WTC11 (cell line): ENCODE data around the gene SEMA4G. TPM values are rescaled to one million over a fixed set of nuclear protein-coding genes. Genes with fewer than 3 reads are reported as not detected.

Experiments used
- ATAC-seq: fragments of 200-7000 bp; cut with Tn5 transposase; 2 replicates; pipeline ENCODE4 v1.10.0; 2021; ENCODE audit warnings: mild to moderate bottlenecking, moderate library complexity
- CTCF ChIA-PET: fragments of 300-600 bp; sonication (Branson Sonifier 250); formaldehyde crosslinking; loops from one replicate; lab custom pipeline; 2021; ENCODE audit warnings: antibody characterized with exemption; lab: Charles Lee
- POLR2A ChIA-PET: fragments of 350-600 bp; sonication (Branson Sonifier 250); formaldehyde crosslinking; loops from one replicate; lab custom pipeline; 2021; ENCODE audit warnings: antibody characterized with exemption; lab: Charles Lee
- DNase-seq: peaks from one replicate; pipeline ENCODE4 v3.0.0; 2021; ENCODE audit warnings: low spot score
- H3K27ac Mint-ChIP-seq: 2 replicates; pipeline ENCODE4 v1.8.0; 2021; ENCODE audit warnings: mixed read lengths
- H3K27me3 Mint-ChIP-seq: 2 replicates; pipeline ENCODE4 v1.8.0; 2021; ENCODE audit warnings: low read depth, mild to moderate bottlenecking, moderate library complexity, mixed read lengths
- H3K36me3 Mint-ChIP-seq: 2 replicates; pipeline ENCODE4 v1.8.0; 2021; ENCODE audit warnings: mixed read lengths
- H3K4me1 Mint-ChIP-seq: 2 replicates; pipeline ENCODE4 v1.8.0; 2022; ENCODE audit warnings: mixed read lengths
- H3K4me3 Mint-ChIP-seq: 2 replicates; pipeline ENCODE4 v1.8.0; 2021; ENCODE audit warnings: mild to moderate bottlenecking, moderate library complexity, mixed read lengths
- H3K9me3 Mint-ChIP-seq: 2 replicates; pipeline ENCODE4 v1.8.0; 2021; ENCODE audit warnings: mixed read lengths
- CBFB ChIP-seq: sonication (generic); formaldehyde crosslinking; IDR thresholded peaks from 2 replicates; pipeline ENCODE4 v1.8.1; 2022; ENCODE audit warnings: mild to moderate bottlenecking, low read depth, missing genetic modification reagents
- EMX1 ChIP-seq: fragments of 250-450 bp; sonication (Bioruptor Pico); IDR thresholded peaks from 2 replicates; pipeline ENCODE4 v1.8.0; 2021; ENCODE audit warnings: mild to moderate bottlenecking
- FOXK1 ChIP-seq: sonication (generic); formaldehyde crosslinking; IDR thresholded peaks from 2 replicates; pipeline ENCODE4 v1.8.0; 2022; ENCODE audit warnings: mild to moderate bottlenecking, moderate library complexity, missing genetic modification reagents
- MXD4 ChIP-seq: fragments of 250-450 bp; sonication (Bioruptor Pico); IDR thresholded peaks from 2 replicates; pipeline ENCODE4 v1.8.0; 2021; ENCODE audit warnings: mild to moderate bottlenecking, moderate library complexity, borderline replicate concordance
- NFYB ChIP-seq: sonication (generic); formaldehyde crosslinking; conservative IDR thresholded peaks from 2 replicates; pipeline ENCODE4 v1.8.0; 2022; ENCODE audit warnings: low read depth, missing genetic modification reagents
- NR1H2 ChIP-seq: sonication (generic); formaldehyde crosslinking; IDR thresholded peaks from 2 replicates; pipeline ENCODE4 v1.9.0; 2021; ENCODE audit warnings: mild to moderate bottlenecking, moderate library complexity, missing genetic modification reagents
- NR2C2 ChIP-seq: sonication (generic); formaldehyde crosslinking; IDR thresholded peaks from 2 replicates; pipeline ENCODE4 v1.8.0; 2022; ENCODE audit warnings: mild to moderate bottlenecking, missing genetic modification reagents
- PRRX2 ChIP-seq: fragments of 250-450 bp; sonication (Bioruptor Pico); IDR thresholded peaks from 2 replicates; pipeline ENCODE4 v1.8.0; 2021; ENCODE audit warnings: mild to moderate bottlenecking
- RORB ChIP-seq: fragments of 250-450 bp; sonication (Bioruptor Pico); IDR thresholded peaks from 2 replicates; pipeline ENCODE4 v1.9.0; 2021; ENCODE audit warnings: mild to moderate bottlenecking
- SMAD4 ChIP-seq: sonication (generic); formaldehyde crosslinking; IDR thresholded peaks from 2 replicates; pipeline ENCODE4 v1.8.0; 2022; ENCODE audit warnings: mild to moderate bottlenecking, missing genetic modification reagents
- SOX15 ChIP-seq: fragments of 250-450 bp; sonication (Bioruptor Pico); IDR thresholded peaks from 2 replicates; pipeline ENCODE4 v1.9.0; 2021; ENCODE audit warnings: mild to moderate bottlenecking
- TEAD1 ChIP-seq: sonication (generic); formaldehyde crosslinking; IDR thresholded peaks from 2 replicates; pipeline ENCODE4 v1.8.0; 2022; ENCODE audit warnings: mild to moderate bottlenecking, missing genetic modification reagents
- ZNF121 ChIP-seq: sonication (generic); formaldehyde crosslinking; IDR thresholded peaks from 2 replicates; pipeline ENCODE4 v1.8.0; 2023; ENCODE audit warnings: missing genetic modification reagents
- ZNF423 ChIP-seq: fragments of 250-450 bp; sonication (Bioruptor Pico); IDR thresholded peaks from 2 replicates; pipeline ENCODE4 v2.1.2; 2022; ENCODE audit warnings: mild to moderate bottlenecking, moderate library complexity
- total RNA-seq: library from RNA; stranded (reverse); gene quantifications from 3 replicates; pipeline ENCODE4 v1.2.3, GENCODE V29; 2021
- TF ChIP-seq, protein P1 (sequence below): fragments of 250-450 bp; sonication (Bioruptor Pico); conservative IDR thresholded peaks from 2 replicates; pipeline ENCODE4 v1.9.0; 2021; ENCODE audit warnings: mild to moderate bottlenecking
- TF ChIP-seq, protein P2 (sequence below): fragments of 250-450 bp; sonication (Bioruptor Pico); IDR thresholded peaks from 2 replicates; pipeline ENCODE4 v1.9.0; 2021; ENCODE audit warnings: moderate library complexity, mild to moderate bottlenecking, inconsistent platforms, borderline replicate concordance
- TF ChIP-seq, protein P3 (sequence below): sonication (generic); formaldehyde crosslinking; IDR thresholded peaks from 2 replicates; pipeline ENCODE4 v1.8.1; 2023; ENCODE audit warnings: mild to moderate bottlenecking, missing genetic modification reagents, moderate library complexity

SEMA4G gene
- total RNA-seq, 1 experiment from 2014 or later: 11.8 TPM

DNA sequence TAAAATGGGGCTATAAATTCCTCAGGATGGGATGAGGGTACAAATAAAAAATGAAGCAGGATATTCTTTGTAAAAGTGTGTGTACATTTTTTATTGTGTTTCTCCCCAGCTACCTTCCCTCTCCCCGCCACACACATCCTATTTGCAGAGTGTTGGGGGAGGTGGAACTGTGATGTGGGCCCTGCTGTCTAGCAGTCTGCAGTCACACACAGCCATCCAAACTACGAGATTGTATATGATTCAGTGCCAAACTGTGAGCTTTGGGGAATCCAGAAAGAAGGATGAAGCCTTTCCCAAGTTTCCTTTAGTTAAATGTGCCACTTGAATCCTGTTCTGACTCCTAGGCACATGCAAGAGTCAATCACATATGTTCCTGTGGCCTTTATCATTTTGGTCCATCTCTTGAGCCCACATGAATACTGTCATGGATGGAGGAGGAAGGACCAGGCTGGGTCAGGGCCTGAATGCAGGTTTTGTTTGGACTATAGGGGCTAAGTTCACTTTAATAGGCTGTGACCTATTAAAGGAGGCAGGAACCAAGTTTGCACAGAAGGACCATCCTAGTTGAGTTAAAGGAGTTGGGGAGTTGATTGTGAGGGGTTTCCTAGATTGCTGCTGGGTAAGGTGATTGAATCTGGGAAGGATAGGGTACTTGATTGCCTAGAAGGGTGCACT, 1.1 kb upstream of the SEMA4G start (continued):
- no peak for TF ChIP-seq TEAD1 (CRISPR knock-in tag)
- TF ChIP-seq, protein P1, sequence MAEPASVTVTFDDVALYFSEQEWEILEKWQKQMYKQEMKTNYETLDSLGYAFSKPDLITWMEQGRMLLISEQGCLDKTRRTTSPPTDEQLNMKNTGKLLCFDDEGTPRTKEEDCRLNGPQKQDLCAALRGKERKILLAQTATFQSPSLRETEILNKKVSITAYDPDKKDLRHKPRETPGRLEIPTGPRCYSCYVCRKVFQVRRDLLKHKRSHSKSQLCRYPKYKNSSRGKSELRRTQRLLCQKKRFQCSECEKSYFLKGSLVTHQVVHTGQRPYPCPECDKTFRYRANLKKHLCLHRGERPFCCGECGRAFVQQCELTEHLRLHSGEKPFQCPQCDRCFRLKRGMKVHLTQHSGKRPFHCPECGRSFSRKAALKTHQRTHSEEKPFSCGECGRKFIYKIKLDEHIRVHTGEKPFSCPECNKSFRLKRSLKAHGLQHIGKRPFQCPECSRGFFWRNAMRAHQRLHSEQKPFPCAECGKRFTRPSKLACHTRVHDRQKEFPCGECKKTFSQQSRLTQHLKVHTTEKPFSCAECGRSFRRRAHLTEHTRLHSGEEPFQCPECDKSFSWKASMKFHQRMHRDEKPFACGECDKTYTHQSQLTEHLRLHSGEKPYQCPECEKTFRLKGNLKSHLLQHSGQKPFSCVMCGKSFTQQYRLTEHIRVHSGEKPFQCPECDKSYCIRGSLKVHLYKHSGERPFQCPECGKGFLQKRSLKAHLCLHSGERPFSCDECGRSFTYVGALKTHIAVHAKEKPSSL: no peak
- TF ChIP-seq, protein P2, sequence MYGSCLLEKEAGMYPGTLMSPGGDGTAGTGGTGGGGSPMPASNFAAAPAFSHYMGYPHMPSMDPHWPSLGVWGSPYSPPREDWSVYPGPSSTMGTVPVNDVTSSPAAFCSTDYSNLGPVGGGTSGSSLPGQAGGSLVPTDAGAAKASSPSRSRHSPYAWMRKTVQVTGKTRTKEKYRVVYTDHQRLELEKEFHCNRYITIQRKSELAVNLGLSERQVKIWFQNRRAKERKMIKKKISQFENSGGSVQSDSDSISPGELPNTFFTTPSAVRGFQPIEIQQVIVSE (CRISPR knock-in tag): no peak
- no peak for TF ChIP-seq CBFB (CRISPR knock-in tag)

DNA sequence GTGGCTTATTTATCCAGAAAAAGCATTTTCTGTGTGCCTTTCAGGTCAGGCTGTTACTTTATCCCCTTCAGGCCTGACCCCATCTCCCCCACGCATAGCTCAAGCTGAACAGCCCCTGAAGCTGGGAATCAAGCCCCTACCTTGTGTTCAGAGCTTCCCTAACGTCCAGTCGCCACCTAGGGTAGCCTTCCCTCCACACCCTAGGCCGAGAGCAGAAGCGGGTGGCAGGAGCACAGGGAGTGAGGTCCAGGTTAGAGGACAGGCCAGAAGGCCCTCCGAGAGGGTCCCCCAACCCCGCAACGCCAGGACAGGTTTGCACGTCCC, 479 bp upstream of the SEMA4G start:
- Mint-ChIP-seq H3K9me3 (no peaks in the 10 kb centered on the region), H3K36me3 (no peaks in the 10 kb centered on the region), H3K27me3 (no peaks in the 10 kb centered on the region; the same call in 1 of the 2 replicates), H3K4me3 (peak overlapping the region; percentile 73), H3K4me1 (peaks cover 31% of the 10 kb centered on the region), H3K27ac (no peak overlapping the region)
- ATAC-seq (peak; percentile 28), DNase-seq (no peak)
- TF ChIP-seq PRRX2 (CRISPR knock-in tag) (no peak), ZNF121 (CRISPR knock-in tag) (peak; percentile 85; the same call in 1 of the 2 replicates), RORB (CRISPR knock-in tag) (no peak), TEAD1 (CRISPR knock-in tag) (peak; percentile 60; the same call in 1 of the 2 replicates), ZNF423 (CRISPR knock-in tag) (no peak), SOX15 (CRISPR knock-in tag) (no peak), SMAD4 (CRISPR knock-in tag) (no peak)
- CTCF ChIA-PET: interaction anchor here (0.6 to 5.6 kb wide), 24 partner anchors 13 to 1733 kb away, joined by 3 to 41 read pairs (median 4); partner anchors contain the start of genes KAZALD1, LZTS2 and SLF2
- POLR2A ChIA-PET: no interaction called here

GRCh38 chr10:100970076-100970913, 991 bp downstream of the SEMA4G start:
- no peaks in the 10 kb centered on the region for H3K9me3 Mint-ChIP-seq
- POLR2A ChIA-PET: no interaction called here

More at GRCh38 chr10:100970076-100970913, 991 bp downstream of the SEMA4G start:
- no peak overlapping the region for H3K27ac Mint-ChIP-seq
- peak; percentile 66 for DNase-seq
- peaks cover 31% of the 10 kb centered on the region for H3K4me1 Mint-ChIP-seq
- no peak for TF ChIP-seq NFYB (CRISPR knock-in tag)
- TF ChIP-seq FOXK1 (CRISPR knock-in tag): no peak
- TF ChIP-seq, protein P3, sequence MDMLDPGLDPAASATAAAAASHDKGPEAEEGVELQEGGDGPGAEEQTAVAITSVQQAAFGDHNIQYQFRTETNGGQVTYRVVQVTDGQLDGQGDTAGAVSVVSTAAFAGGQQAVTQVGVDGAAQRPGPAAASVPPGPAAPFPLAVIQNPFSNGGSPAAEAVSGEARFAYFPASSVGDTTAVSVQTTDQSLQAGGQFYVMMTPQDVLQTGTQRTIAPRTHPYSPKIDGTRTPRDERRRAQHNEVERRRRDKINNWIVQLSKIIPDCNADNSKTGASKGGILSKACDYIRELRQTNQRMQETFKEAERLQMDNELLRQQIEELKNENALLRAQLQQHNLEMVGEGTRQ (CRISPR knock-in tag): no peak
- no peak for TF ChIP-seq ZNF121 (CRISPR knock-in tag)
- TF ChIP-seq MXD4: no peak
- no peak for TF ChIP-seq NR1H2 (CRISPR knock-in tag)
- TF ChIP-seq NR2C2: no peak
- TF ChIP-seq EMX1 (CRISPR knock-in tag): no peak
- TF ChIP-seq, all 79 proteins: peak for 0
- peak overlapping the region; percentile 74 for H3K4me3 Mint-ChIP-seq
- ATAC-seq: peak; percentile 14
- no peaks in the 10 kb centered on the region; the same call in 1 of the 2 replicates for H3K27me3 Mint-ChIP-seq
- no peaks in the 10 kb centered on the region for H3K36me3 Mint-ChIP-seq
- CTCF ChIA-PET: interaction anchor here (0.7 to 5.6 kb wide), 17 partner anchors 15 to 400 kb away, joined by 3 to 41 read pairs (median 5); partner anchors contain the start of genes LZTS2 and MRPL43
